ENCODE measurements around the gene CREBL2. TPM values are rescaled to one million over a fixed set of nuclear protein-coding genes. Genes with fewer than 3 reads are reported as not detected.

CREBL2 gene
- total and polyA plus RNA-seq, 2 of the 13 experiments (the other 11 are each of a cell fraction or from before 2014, with no cell fraction given) = 6.9 to 8.4 TPM

- no peak overlapping the region for H3K4me3 ChIP-seq (replicated peaks in 1 of 3; ENCODE audit: insufficient read depth in 1 of 3, low read depth in 2 of 3, low read length in 3 of 3)
- H3K36me3 ChIP-seq (replicated peaks in 1 of 2; ENCODE audit: control insufficient read depth in 1 of 2, insufficient read depth in 2 of 2, low read length in 2 of 2) = no peaks in the 10 kb centered on the region
- no peaks in the 10 kb centered on the region for H3K9me3 ChIP-seq (ENCODE audit: low read length)
- WGBS (ENCODE audit: low lambda C conversion rate) = 65% methylated on average over 3 of the region's 3 CpGs
- intact Hi-C loops (cut with micrococcal nuclease; ENCODE audit: unreplicated experiment) (no loop called here), in situ Hi-C loops (cut with HindIII; ENCODE audit: extremely low pct_ligation_motif_present, low pct_unique_long_range_greater_than_20kb) (no loop called here)
- no TSS peak for BruUV-seq (replicated peaks)
- peaks cover 0 to 1% of the 10 kb centered on the region in 2 experiments; a peak in 1 of 5 replicates for H3K27me3 ChIP-seq (ENCODE audit: control insufficient read depth in 1 of 2, insufficient read depth in 2 of 2, low read length in 2 of 2)
- POLR2A ChIA-PET = no interaction called here
- no peak for ATAC-seq
- H4K20me1 ChIP-seq (ENCODE audit: insufficient read depth, low read length) = no peaks in the 10 kb centered on the region
- no peak overlapping the region for H2AFZ ChIP-seq (ENCODE audit: low read length)
- H3K4me2 ChIP-seq (ENCODE audit: low read depth, low read length) = no peak overlapping the region
- no peak overlapping the region for H3K27ac ChIP-seq (ENCODE audit: extremely low read length, insufficient read depth, low read length)
- FAIRE-seq = no peak
- CTCF ChIA-PET (ENCODE audit: low intra/inter-chr PET ratio, low total read pairs) = no interaction called here
- TF ChIP-seq ZFP41 (CRISPR knock-in tag; IDR thresholded peaks at IDR 0.05; ENCODE audit: borderline replicate concordance) (no peak), ZSCAN25 (CRISPR knock-in tag; IDR thresholded peaks at IDR 0.05) (no peak), ZNF30 (CRISPR knock-in tag; IDR thresholded peaks at IDR 0.05) (no peak), ZNF232 (CRISPR knock-in tag; IDR thresholded peaks at IDR 0.05; ENCODE audit: borderline replicate concordance) (no peak), SRSF4 (IDR thresholded peaks at IDR 0.05; ENCODE audit: low read depth, low read length, poor library complexity, severe bottlenecking) (no peak), SNAPC2 (CRISPR knock-in tag; IDR thresholded peaks at IDR 0.05) (no peak), CBFB (CRISPR knock-in tag; IDR thresholded peaks at IDR 0.05) (no peak), FOXP1 (IDR thresholded peaks at IDR 0.05) (no peak), FOXP1 (CRISPR knock-in tag; IDR thresholded peaks at IDR 0.05) (no peak), ZNF605 (CRISPR knock-in tag; IDR thresholded peaks at IDR 0.05) (no peak), CBX2 (IDR thresholded peaks at IDR 0.05; ENCODE audit: low read depth, low read length) (no peak), CBX2 (CRISPR knock-in tag; IDR thresholded peaks at IDR 0.05; ENCODE audit: low read depth) (no peak), ZNF747 (CRISPR knock-in tag; IDR thresholded peaks at IDR 0.05; ENCODE audit: borderline replicate concordance) (no peak), HHEX (CRISPR knock-in tag; IDR thresholded peaks at IDR 0.05) (no peak)
- TF ChIP-seq, protein P1, sequence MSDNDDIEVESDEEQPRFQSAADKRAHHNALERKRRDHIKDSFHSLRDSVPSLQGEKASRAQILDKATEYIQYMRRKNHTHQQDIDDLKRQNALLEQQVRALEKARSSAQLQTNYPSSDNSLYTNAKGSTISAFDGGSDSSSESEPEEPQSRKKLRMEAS (IDR thresholded peaks at IDR 0.05) = no peak
- H3K4me1 ChIP-seq (ENCODE audit: insufficient read depth, low read length) = no peaks in the 10 kb centered on the region
- no peak for DNase-seq (ENCODE audit: low spot score)
- no peaks in the 10 kb centered on the region for H3K79me2 ChIP-seq (ENCODE audit: insufficient read depth, low read length)
- no peak overlapping the region for H3K9ac ChIP-seq (ENCODE audit: insufficient read depth, low read depth, low read length)
Observed at GRCh38 chr12:12673296-12673695, 61.6 kb downstream of the CREBL2 start.

Measured in HepG2 (cell line).